Cardiac muscle cell (in vitro differentiated cells and primary cell): ENCODE results near the gene MYL5. TPM values are rescaled to one million over a fixed set of nuclear protein-coding genes. Genes with fewer than 3 reads are reported as not detected.

ENCODE experiments used
- DNase-seq, 2 donors: peaks; one replicate each; pipeline versions ENCODE4 v3.0.0 to v3.0.0-alpha.2; 2010 to 2017; ENCODE audit warnings: low read depth in 1 of 2, low spot score in 1 of 2
- H3K27ac ChIP-seq: fragments of 200-600 bp; sonication (generic); 2 replicates; pipeline ENCODE4 v1.5.1; 2016
- H3K27me3 ChIP-seq: fragments of 200-600 bp; sonication (generic); 2 replicates; pipeline ENCODE4 v1.6.0; 2016; ENCODE audit warnings: control low read depth
- H3K36me3 ChIP-seq: fragments of 200-600 bp; sonication (generic); 2 replicates; pipeline ENCODE4 v1.5.1; 2016; ENCODE audit warnings: control low read depth
- H3K4me1 ChIP-seq: fragments of 200-600 bp; sonication (generic); 2 replicates; pipeline ENCODE4 v1.8.1; 2017; ENCODE audit warnings: low read depth, mild to moderate bottlenecking, mixed run types
- H3K4me3 ChIP-seq: fragments of 200-600 bp; sonication (generic); 2 replicates; pipeline ENCODE4 v1.5.1; 2016; ENCODE audit warnings: mild to moderate bottlenecking
- H3K9me3 ChIP-seq: fragments of 200-600 bp; sonication (generic); 2 replicates; pipeline ENCODE4 v1.5.1; 2017; ENCODE audit warnings: low read depth, mild to moderate bottlenecking, control low read depth
- polyA plus RNA-seq: library from polyadenylated mRNA; unstranded; fragments of >200 nt; fragmentation: Nextera tagmentation; extraction: Ambion mirVana; gene quantifications from 2 replicates; pipeline ENCODE4 v1.2.1, GENCODE V29; 2016
- total RNA-seq: library from RNA; depleted of rRNA; stranded (reverse); fragments of >200 nt; gene quantifications from 2 replicates; pipeline ENCODE4 v1.2.3, GENCODE V29; 2016
- TF ChIP-seq, protein P1 (sequence below): IDR thresholded peaks from 2 replicates; pipeline ENCODE4 v1.5.1; 2012; ENCODE audit warnings: low read depth, mild to moderate bottlenecking, low read length

MYL5 gene
- total and polyA plus RNA-seq, 2 experiments from 2014 or later = 33.8 to 40.5 TPM

- Histone ChIP-seq H3K27me3 (no peaks in the 10 kb centered on the region), H3K4me1 (no peaks in the 10 kb centered on the region), H3K9me3 (no peaks in the 10 kb centered on the region), H3K4me3 (no peak overlapping the region), H3K27ac (no peak overlapping the region), H3K36me3 (no peaks in the 10 kb centered on the region)
- TF ChIP-seq, protein P1, sequence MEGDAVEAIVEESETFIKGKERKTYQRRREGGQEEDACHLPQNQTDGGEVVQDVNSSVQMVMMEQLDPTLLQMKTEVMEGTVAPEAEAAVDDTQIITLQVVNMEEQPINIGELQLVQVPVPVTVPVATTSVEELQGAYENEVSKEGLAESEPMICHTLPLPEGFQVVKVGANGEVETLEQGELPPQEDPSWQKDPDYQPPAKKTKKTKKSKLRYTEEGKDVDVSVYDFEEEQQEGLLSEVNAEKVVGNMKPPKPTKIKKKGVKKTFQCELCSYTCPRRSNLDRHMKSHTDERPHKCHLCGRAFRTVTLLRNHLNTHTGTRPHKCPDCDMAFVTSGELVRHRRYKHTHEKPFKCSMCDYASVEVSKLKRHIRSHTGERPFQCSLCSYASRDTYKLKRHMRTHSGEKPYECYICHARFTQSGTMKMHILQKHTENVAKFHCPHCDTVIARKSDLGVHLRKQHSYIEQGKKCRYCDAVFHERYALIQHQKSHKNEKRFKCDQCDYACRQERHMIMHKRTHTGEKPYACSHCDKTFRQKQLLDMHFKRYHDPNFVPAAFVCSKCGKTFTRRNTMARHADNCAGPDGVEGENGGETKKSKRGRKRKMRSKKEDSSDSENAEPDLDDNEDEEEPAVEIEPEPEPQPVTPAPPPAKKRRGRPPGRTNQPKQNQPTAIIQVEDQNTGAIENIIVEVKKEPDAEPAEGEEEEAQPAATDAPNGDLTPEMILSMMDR = no peak
- no peak for DNase-seq
Observed at GRCh38 chr4:627347-628125, 46.8 kb upstream of the MYL5 start.

- H3K27ac ChIP-seq = no peak overlapping the region
- H3K4me3 ChIP-seq = no peak overlapping the region
- H3K27me3 ChIP-seq = no peaks in the 10 kb centered on the region
- no peaks in the 10 kb centered on the region for H3K9me3 ChIP-seq
- no peaks in the 10 kb centered on the region for H3K4me1 ChIP-seq
- TF ChIP-seq, protein P1 = no peak
- DNase-seq = no peak
- H3K36me3 ChIP-seq = no peaks in the 10 kb centered on the region
Observed at GRCh38 chr4:628311-628741, 46.0 kb upstream of the MYL5 start.

DNA sequence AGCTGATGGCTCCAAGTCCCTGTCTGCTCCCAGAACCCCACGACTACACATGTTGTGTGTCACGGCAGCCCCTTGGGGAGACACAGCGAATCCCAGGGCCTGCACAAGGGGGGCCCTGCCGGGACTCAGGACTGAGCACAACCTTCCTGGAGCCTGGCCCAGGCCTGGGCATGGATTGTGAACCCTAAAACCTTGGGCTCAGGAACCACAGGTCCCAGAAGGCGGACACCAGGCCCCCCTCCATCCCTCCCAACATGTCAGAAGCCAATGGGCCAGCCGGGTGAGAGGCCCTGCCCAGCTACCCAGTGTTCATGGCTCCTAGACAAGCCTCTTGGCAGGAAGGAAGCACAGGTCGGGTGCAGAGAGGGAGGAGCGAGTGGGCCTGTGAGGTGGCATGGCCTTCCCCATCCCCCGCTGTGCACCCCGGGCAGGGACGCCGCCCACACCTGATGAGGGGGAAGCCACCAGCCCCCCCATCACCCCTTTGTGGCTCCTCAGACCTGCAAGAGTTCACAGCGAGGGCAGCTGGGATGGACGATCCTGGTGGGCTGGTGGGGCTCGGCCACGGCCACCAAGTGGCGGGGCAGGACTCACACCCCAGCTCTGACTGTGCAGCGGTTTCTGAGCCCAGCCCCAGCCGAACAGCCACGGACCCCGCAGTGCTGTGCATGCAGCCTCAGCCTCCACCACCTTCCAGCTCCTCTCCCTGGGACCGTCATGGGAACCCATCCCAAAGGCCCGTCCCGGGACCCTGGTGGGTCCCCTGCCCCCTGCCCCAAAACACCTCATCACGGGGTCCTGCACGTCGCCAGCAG lies 45.3 kb upstream of the MYL5 start:
- TF ChIP-seq, protein P1 = no peak
- no peak overlapping the region for H3K27ac ChIP-seq
- no peaks in the 10 kb centered on the region for H3K36me3 ChIP-seq
- no peaks in the 10 kb centered on the region for H3K27me3 ChIP-seq
- H3K4me1 ChIP-seq = no peaks in the 10 kb centered on the region
- H3K4me3 ChIP-seq = no peak overlapping the region
- DNase-seq = no peak
- no peaks in the 10 kb centered on the region for H3K9me3 ChIP-seq

GRCh38 chr4:629636-629914 lies 44.8 kb upstream of the MYL5 start:
- H3K4me1 ChIP-seq = no peaks in the 10 kb centered on the region
- H3K27me3 ChIP-seq = no peaks in the 10 kb centered on the region
- H3K9me3 ChIP-seq = no peaks in the 10 kb centered on the region
- no peaks in the 10 kb centered on the region for H3K36me3 ChIP-seq
- TF ChIP-seq, protein P1 = no peak
- no peak overlapping the region for H3K27ac ChIP-seq
- no peak overlapping the region for H3K4me3 ChIP-seq
- DNase-seq = no peak

GRCh38 chr4:629915-630641 lies 44.3 kb upstream of the MYL5 start:
- TF ChIP-seq, protein P1 = no peak
- no peak for DNase-seq

More at GRCh38 chr4:629915-630641, 44.3 kb upstream of the MYL5 start:
- no peaks in the 10 kb centered on the region for H3K4me1 ChIP-seq
- no peaks in the 10 kb centered on the region for H3K9me3 ChIP-seq
- H3K4me3 ChIP-seq = no peak overlapping the region
- H3K27ac ChIP-seq = no peak overlapping the region
- no peaks in the 10 kb centered on the region for H3K27me3 ChIP-seq
- no peaks in the 10 kb centered on the region for H3K36me3 ChIP-seq
